D341Med (cell line): Measurements from ENCODE around the gene ALG14.
"Not testable (repeated sequence)": the region's sequence is repeated elsewhere in the genome, so short reads cannot be mapped to it uniquely, and the experiment has no call there.

Source experiments
- DNase-seq: peaks from one replicate; pipeline ENCODE4 v3.0.0; 2012; ENCODE audit warnings: low spot score

Gene ALG14

GRCh38 chr1:95005584-95005983, 67.2 kb downstream of the ALG14 start:
- no peak for DNase-seq

- DNase-seq = no peak
These were observed 68.7 kb downstream of the ALG14 start for GRCh38 chr1:95004013-95004412.

- DNase-seq = no peak
These were observed 69.4 kb downstream of the ALG14 start for GRCh38 chr1:95003433-95003738.

GRCh38 chr1:95002540-95003432, 70.0 kb downstream of the ALG14 start:
- no peak for DNase-seq

GRCh38 chr1:95002164-95002539, 70.6 kb downstream of the ALG14 start:
- DNase-seq = no peak

GRCh38 chr1:94999456-95000131, 73.2 kb downstream of the ALG14 start:
- no peak for DNase-seq

- no peak for DNase-seq
These were observed 74.0 kb downstream of the ALG14 start for GRCh38 chr1:94998748-94999147.

- no peak for DNase-seq
These were observed 74.6 kb downstream of the ALG14 start for GRCh38 chr1:94998114-94998513.

- not testable (repeated sequence) for DNase-seq
These were observed 77.2 kb downstream of the ALG14 start for GRCh38 chr1:94995536-94995935.

GRCh38 chr1:94994805-94995204, 77.9 kb downstream of the ALG14 start:
- no peak for DNase-seq

- DNase-seq = no peak
These were observed 78.7 kb downstream of the ALG14 start for GRCh38 chr1:94993931-94994645.

- DNase-seq = no peak
These were observed 79.7 kb downstream of the ALG14 start for GRCh38 chr1:94992863-94993563.

GRCh38 chr1:94992161-94992560, 80.6 kb downstream of the ALG14 start:
- DNase-seq = no peak

GRCh38 chr1:94989911-94990473, 82.8 kb downstream of the ALG14 start:
- DNase-seq = no peak

GRCh38 chr1:94989398-94989797, 83.4 kb downstream of the ALG14 start:
- no peak for DNase-seq

- DNase-seq = no peak
These were observed 84.4 kb downstream of the ALG14 start for GRCh38 chr1:94988356-94988755.

GRCh38 chr1:94986783-94987182, 86.0 kb downstream of the ALG14 start:
- no peak for DNase-seq

- DNase-seq = no peak
These were observed 89.5 kb downstream of the ALG14 start for GRCh38 chr1:94983171-94983739.

GRCh38 chr1:94982398-94982797, 90.4 kb downstream of the ALG14 start:
- DNase-seq = no peak

GRCh38 chr1:94981575-94981973, 91.2 kb downstream of the ALG14 start:
- no peak for DNase-seq
